HepG2 (cell line): ENCODE results near the gene ACAN. TPM values are rescaled to one million over a fixed set of nuclear protein-coding genes. Genes with fewer than 3 reads are reported as not detected.

Experiments
- ATAC-seq: fragments of 200-7000 bp; cut with Tn5 transposase; 3 replicates; pipeline ENCODE4 v1.9.1; 2020; ENCODE audit warnings: mild to moderate bottlenecking, moderate library complexity
- BruUV-seq: library from RNA; stranded (reverse); fragments of 400-500 nt; replicated peaks from 2 replicates; lab custom pipeline; 2021; lab: Mats Ljungman, UMichigan
- CTCF ChIA-PET: fragments of 300-600 bp; formaldehyde crosslinking; extraction: SDS; loops from one replicate; lab custom pipeline; 2021; ENCODE audit warnings: low total read pairs, inconsistent platforms, low intra/inter-chr PET ratio; lab: Yijun Ruan, JAX
- POLR2A ChIA-PET: fragments of 350-600 bp; sonication (Branson Sonifier 250); formaldehyde crosslinking; loops from one replicate; lab custom pipeline; 2020; ENCODE audit warnings: antibody characterized with exemption, inconsistent platforms; lab: Yijun Ruan, JAX
- DNase-seq: peaks from one replicate; pipeline ENCODE4 v3.0.0-alpha.2; 2015; ENCODE audit warnings: low spot score
- FAIRE-seq: peaks from 3 replicates; lab custom pipeline; 2011; peaks lifted over from hg19 to GRCh38; lab: Jason Lieb, UNC
- H2AFZ ChIP-seq: one replicate; pipeline ENCODE4 v1.6.1; 2011; ENCODE audit warnings: low read length, inconsistent platforms
- H3K27ac ChIP-seq: fragments of 300-600 bp; 3 replicates; pipeline ENCODE4 v1.8.0; 2011; ENCODE audit warnings: mixed run types, mild to moderate bottlenecking, mixed read lengths, low read length, inconsistent platforms; ENCODE audit not compliant: insufficient read depth; ENCODE audit errors: extremely low read length
- H3K27me3 ChIP-seq, 2 experiments: fragments of 200-600 bp in 1 of 2; 2 replicates in 1 of 2; 3 replicates in 1 of 2; pipeline versions ENCODE4 v1.6.0 to v1.8.0; 2011; ENCODE audit warnings: low read length in 2 of 2, mild to moderate bottlenecking in 2 of 2, moderate library complexity in 2 of 2, inconsistent platforms in 1 of 2; ENCODE audit not compliant: insufficient read depth in 2 of 2, control insufficient read depth in 1 of 2
- H3K36me3 ChIP-seq, 2 experiments: fragments of 200-600 bp in 1 of 2; replicated peaks in 1 of 2; 2 replicates in 1 of 2; 3 replicates in 1 of 2; pipeline versions ENCODE4 v1.5.1 to v1.8.0; 2011; ENCODE audit warnings: low read length in 2 of 2, inconsistent platforms in 1 of 2; ENCODE audit not compliant: insufficient read depth in 2 of 2, control insufficient read depth in 1 of 2
- H3K4me1 ChIP-seq: 2 replicates; pipeline ENCODE4 v1.5.1; 2012; ENCODE audit warnings: low read length, inconsistent platforms; ENCODE audit not compliant: insufficient read depth
- H3K4me2 ChIP-seq: 2 replicates; pipeline ENCODE4 v1.6.0; 2011; ENCODE audit warnings: low read depth, low read length, inconsistent platforms
- H3K4me3 ChIP-seq, 3 experiments: fragments of 200-600 bp in 1 of 3; sonication (generic), shearing (Covaris generic) in 1 of 3; replicated peaks in 1 of 3; 2 replicates each; pipeline ENCODE4 v1.5.1; 2011 to 2016; ENCODE audit warnings: low read length in 3 of 3, inconsistent platforms in 2 of 3, low read depth in 2 of 3, mild to moderate bottlenecking in 2 of 3, control low read depth in 1 of 3, mixed read lengths in 1 of 3; ENCODE audit not compliant: insufficient read depth in 1 of 3
- H3K79me2 ChIP-seq: one replicate; pipeline ENCODE4 v1.6.1; 2011; ENCODE audit warnings: low read length, inconsistent platforms; ENCODE audit not compliant: insufficient read depth
- H3K9ac ChIP-seq: 2 replicates; pipeline ENCODE4 v1.6.0; 2011; ENCODE audit warnings: mild to moderate bottlenecking, low read depth, low read length, inconsistent platforms; ENCODE audit not compliant: insufficient read depth
- H3K9me3 ChIP-seq: 2 replicates; pipeline ENCODE4 v1.5.1; 2012; ENCODE audit warnings: mild to moderate bottlenecking, low read length
- H4K20me1 ChIP-seq: 2 replicates; pipeline ENCODE4 v1.6.0; 2011; ENCODE audit warnings: inconsistent platforms, mild to moderate bottlenecking, low read length, moderate library complexity; ENCODE audit not compliant: insufficient read depth
- AGO2 ChIP-seq: fragments of 200-400 bp; formaldehyde crosslinking; optimal IDR thresholded peaks from 2 replicates; pipeline ENCODE3; 2017; ENCODE audit warnings: mild to moderate bottlenecking, low read depth, low read length, moderate library complexity
- BCL6 ChIP-seq: IDR thresholded peaks from 2 replicates; pipeline ENCODE4 v1.6.1; 2016; ENCODE audit warnings: missing genetic modification reagents, missing compliant biosample characterization
- RFX3 ChIP-seq: IDR thresholded peaks from 2 replicates; pipeline ENCODE4 v1.6.1; 2016; ENCODE audit warnings: missing biosample characterization, missing genetic modification reagents
- TRIM24 ChIP-seq: sonication (generic); formaldehyde crosslinking; IDR thresholded peaks from 2 replicates; pipeline ENCODE4 v1.8.0; 2022; ENCODE audit warnings: mild to moderate bottlenecking, missing genetic modification reagents
- WGBS: methylation state at CpG from one replicate; pipeline ENCODE4 v1.1.6; 2017; ENCODE audit warnings: low lambda C conversion rate; 5-methylcytosine and 5-hydroxymethylcytosine counted together
- in situ Hi-C: cut with HindIII; loops from 2 replicates; pipeline ENCODE4 v1.10.0; 2017; ENCODE audit warnings: low pct_unique_long_range_greater_than_20kb; ENCODE audit not compliant: extremely low pct_ligation_motif_present
- intact Hi-C: fragments of 100-400 bp; cut with micrococcal nuclease; formaldehyde crosslinking; loops from one replicate; pipeline ENCODE4 v1.10.0; 2022; ENCODE audit not compliant: unreplicated experiment
- polyA plus RNA-seq, 8 experiments: library from polyadenylated mRNA; depleted of rRNA in 3 of 8; stranded (reverse) in 7 of 8; unstranded in 1 of 8; fragments of >200 nt; fragmentation: Illumina TruSeq in 4 of 8; extraction: Trizol in 4 of 8; gene quantifications; 2 replicates each; pipeline versions ENCODE4 v1.2.1 to v1.2.3, GENCODE V29; 2011 to 2016; ENCODE audit warnings: low read depth in 4 of 8, missing spikeins in 1 of 8, mixed read lengths in 1 of 8; ENCODE audit not compliant: insufficient read depth in 1 of 8
- total RNA-seq, 5 experiments: library from RNA; depleted of rRNA; stranded (reverse); fragments of >200 nt; fragmentation: Illumina TruSeq; extraction: Trizol; gene quantifications; 2 replicates each; pipeline ENCODE4 v1.2.3, GENCODE V29; 2016; ENCODE audit warnings: low read depth in 1 of 5
- TF ChIP-seq, protein P1 (sequence below): sonication (generic); formaldehyde crosslinking; IDR thresholded peaks from 2 replicates; pipeline ENCODE4 v1.8.1; 2023; ENCODE audit warnings: missing genetic modification reagents, inconsistent platforms, borderline replicate concordance
- TF ChIP-seq, protein P2 (sequence below): sonication (generic); formaldehyde crosslinking; IDR thresholded peaks from 2 replicates; pipeline ENCODE4 v1.4.0; 2020; ENCODE audit warnings: missing genetic modification reagents, mild to moderate bottlenecking, borderline replicate concordance

Gene ACAN
- total and polyA plus RNA-seq, 2 of the 13 experiments (the other 11 are each of a cell fraction or from before 2014, with no cell fraction given), result not detected

GRCh38 chr15:88845616-88846015 lies 42.4 kb downstream of the ACAN start:
- Histone ChIP-seq H4K20me1 (no peaks in the 10 kb centered on the region), H3K36me3 (no peaks in the 10 kb centered on the region), H3K4me1 (no peaks in the 10 kb centered on the region), H3K4me3 (no peak overlapping the region), H3K9me3 (no peaks in the 10 kb centered on the region), H3K79me2 (no peaks in the 10 kb centered on the region), H3K9ac (no peak overlapping the region), H3K27me3 (peaks cover 1 to 31% of the 10 kb centered on the region in 2 experiments; a peak in 3 of 5 replicates), H2AFZ (no peak overlapping the region), H3K4me2 (no peak overlapping the region), H3K27ac (no peak overlapping the region)
- intact Hi-C loops, result no loop called here
- TF ChIP-seq TRIM24 (CRISPR knock-in tag) (no peak), BCL6 (no peak), RFX3 (CRISPR knock-in tag) (no peak), AGO2 (no peak)
- TF ChIP-seq, protein P1, sequence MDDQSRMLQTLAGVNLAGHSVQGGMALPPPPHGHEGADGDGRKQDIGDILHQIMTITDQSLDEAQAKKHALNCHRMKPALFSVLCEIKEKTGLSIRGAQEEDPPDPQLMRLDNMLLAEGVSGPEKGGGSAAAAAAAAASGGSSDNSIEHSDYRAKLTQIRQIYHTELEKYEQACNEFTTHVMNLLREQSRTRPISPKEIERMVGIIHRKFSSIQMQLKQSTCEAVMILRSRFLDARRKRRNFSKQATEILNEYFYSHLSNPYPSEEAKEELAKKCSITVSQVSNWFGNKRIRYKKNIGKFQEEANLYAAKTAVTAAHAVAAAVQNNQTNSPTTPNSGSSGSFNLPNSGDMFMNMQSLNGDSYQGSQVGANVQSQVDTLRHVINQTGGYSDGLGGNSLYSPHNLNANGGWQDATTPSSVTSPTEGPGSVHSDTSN (CRISPR knock-in tag), result no peak
- TF ChIP-seq, protein P2, sequence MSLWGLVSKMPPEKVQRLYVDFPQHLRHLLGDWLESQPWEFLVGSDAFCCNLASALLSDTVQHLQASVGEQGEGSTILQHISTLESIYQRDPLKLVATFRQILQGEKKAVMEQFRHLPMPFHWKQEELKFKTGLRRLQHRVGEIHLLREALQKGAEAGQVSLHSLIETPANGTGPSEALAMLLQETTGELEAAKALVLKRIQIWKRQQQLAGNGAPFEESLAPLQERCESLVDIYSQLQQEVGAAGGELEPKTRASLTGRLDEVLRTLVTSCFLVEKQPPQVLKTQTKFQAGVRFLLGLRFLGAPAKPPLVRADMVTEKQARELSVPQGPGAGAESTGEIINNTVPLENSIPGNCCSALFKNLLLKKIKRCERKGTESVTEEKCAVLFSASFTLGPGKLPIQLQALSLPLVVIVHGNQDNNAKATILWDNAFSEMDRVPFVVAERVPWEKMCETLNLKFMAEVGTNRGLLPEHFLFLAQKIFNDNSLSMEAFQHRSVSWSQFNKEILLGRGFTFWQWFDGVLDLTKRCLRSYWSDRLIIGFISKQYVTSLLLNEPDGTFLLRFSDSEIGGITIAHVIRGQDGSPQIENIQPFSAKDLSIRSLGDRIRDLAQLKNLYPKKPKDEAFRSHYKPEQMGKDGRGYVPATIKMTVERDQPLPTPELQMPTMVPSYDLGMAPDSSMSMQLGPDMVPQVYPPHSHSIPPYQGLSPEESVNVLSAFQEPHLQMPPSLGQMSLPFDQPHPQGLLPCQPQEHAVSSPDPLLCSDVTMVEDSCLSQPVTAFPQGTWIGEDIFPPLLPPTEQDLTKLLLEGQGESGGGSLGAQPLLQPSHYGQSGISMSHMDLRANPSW (CRISPR knock-in tag), result no peak
- CTCF ChIA-PET, result no interaction called here
- DNase-seq, result no peak
- POLR2A ChIA-PET, result no interaction called here
- FAIRE-seq, result no peak
- no TSS peak for BruUV-seq
- no peak for ATAC-seq
- WGBS, result 0% methylated on average over 2 of the region's 15 CpGs
- in situ Hi-C loops, result no loop called here
